GM12878 (cell line): ENCODE results near the gene ITSN1.

Experiments
- EZH2 ChIP-seq: IDR thresholded peaks from 2 replicates; pipeline ENCODE4 v1.6.1; 2012; ENCODE audit warnings: low read depth, mild to moderate bottlenecking, control low read depth, inconsistent platforms, low read length, borderline replicate concordance; ENCODE audit not compliant: control insufficient read depth
- FOXM1 ChIP-seq: IDR thresholded peaks from 2 replicates; pipeline ENCODE4 v1.6.1; 2012; ENCODE audit warnings: low read depth, mild to moderate bottlenecking, inconsistent platforms, low read length, moderate library complexity
- NR2C2 ChIP-seq: IDR thresholded peaks from 2 replicates; pipeline ENCODE4 v1.6.1; 2011; ENCODE audit warnings: borderline replicate concordance, low read depth; ENCODE audit not compliant: control insufficient read depth, insufficient read length
- TCF12 ChIP-seq: IDR thresholded peaks from 2 replicates; pipeline ENCODE4 v1.6.1; 2011; ENCODE audit warnings: low read depth, mild to moderate bottlenecking, low read length

DNA sequence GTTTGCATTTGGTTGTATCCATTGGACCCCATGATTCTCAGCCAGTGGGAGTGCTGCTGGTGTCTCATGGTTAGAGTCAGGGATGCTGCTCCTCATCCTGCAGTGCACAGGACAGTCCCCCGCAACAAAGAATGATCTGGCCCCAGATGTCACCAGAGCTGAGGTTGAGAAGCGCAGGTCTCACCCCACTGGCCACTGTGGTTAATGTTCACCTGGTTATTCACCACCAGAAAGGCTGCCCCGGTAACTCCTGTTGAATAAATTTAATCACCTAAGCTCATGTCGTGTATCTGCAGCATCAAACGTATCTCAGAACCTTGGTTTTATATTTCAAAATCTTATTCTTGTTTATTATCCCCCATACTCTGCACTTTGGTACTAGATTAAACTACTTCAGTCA, 197.5 kb downstream of the ITSN1 start:
- TF ChIP-seq EZH2 (no peak), FOXM1 (no peak), TCF12 (no peak), NR2C2 (no peak)
